ENCODE results near the gene REM2. TPM values are rescaled to one million over a fixed set of nuclear protein-coding genes. Genes with fewer than 3 reads are reported as not detected.
A peak's percentile ranks its signal among the peaks of the same experiment; 100 is the strongest.

The REM2 gene
- total RNA-seq, 2 experiments from 2014 or later: 1.5 to 5.7 TPM

DNA sequence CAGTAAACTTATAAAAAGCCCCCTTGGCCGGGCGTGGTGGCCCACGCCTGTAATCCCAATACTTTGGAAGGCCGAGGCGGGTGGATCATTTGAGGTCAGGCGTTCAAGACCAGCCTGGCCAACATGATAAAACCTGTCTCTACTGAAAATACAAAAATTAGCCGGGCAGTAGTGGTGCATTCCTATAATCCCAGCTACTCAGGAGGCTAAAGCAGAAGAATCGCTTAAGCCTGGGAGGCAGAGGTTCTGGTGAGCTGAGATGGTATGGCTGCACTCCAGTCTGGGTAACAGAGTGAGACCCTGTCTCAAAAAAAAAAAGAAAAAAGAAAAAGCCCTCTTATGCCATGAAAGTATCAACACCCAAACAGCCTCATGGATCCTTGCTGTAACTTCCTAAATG lies 42.5 kb downstream of the REM2 start:
- Histone ChIP-seq H3K4me2 (ENCODE audit: low read length) (peak overlapping the region; percentile 76; the same call in 1 of the 2 replicates), H3K27ac (ENCODE audit: low read depth, low read length, poor library complexity, severe bottlenecking) (peak overlapping the region; percentile 70), H3K79me2 (ENCODE audit: insufficient read depth, low read depth, low read length) (peaks cover 36% of the 10 kb centered on the region), H3K4me1 (ENCODE audit: insufficient read depth, low read length, poor library complexity, severe bottlenecking) (peaks cover 36% of the 10 kb centered on the region), H3K9me2 (ENCODE audit: insufficient read depth, low read length) (no peaks in the 10 kb centered on the region), H3K9me3 (ENCODE audit: low read length) (no peaks in the 10 kb centered on the region), H3K36me3 (ENCODE audit: insufficient read depth, low read length) (peaks cover 71% of the 10 kb centered on the region), H2AFZ (ENCODE audit: low read length) (no peak overlapping the region), H4K20me1 (ENCODE audit: insufficient read depth, low read length) (no peaks in the 10 kb centered on the region), H3K4me3 (ENCODE audit: low read depth, low read length, poor library complexity, severe bottlenecking) (no peak overlapping the region)
- intact Hi-C loops (cut with micrococcal nuclease; ENCODE audit: unreplicated experiment): no loop called here
- ChIA-PET POLR2A (interaction anchor here (0.9 to 5.5 kb wide), 2 partner anchors 8 to 70 kb away, joined by 3 to 61 read pairs; partner anchors contain the start of gene RBM23), CTCF (ENCODE audit: unreplicated experiment) (no interaction called here)
- no peak for DNase-seq (ENCODE audit: low spot score)
- no TSS peak for BruUV-seq (replicated peaks)
- TF ChIP-seq EZH2phosphoT487 (IDR thresholded peaks at IDR 0.05; ENCODE audit: borderline replicate concordance, low read depth, low read length): no peak

DNA sequence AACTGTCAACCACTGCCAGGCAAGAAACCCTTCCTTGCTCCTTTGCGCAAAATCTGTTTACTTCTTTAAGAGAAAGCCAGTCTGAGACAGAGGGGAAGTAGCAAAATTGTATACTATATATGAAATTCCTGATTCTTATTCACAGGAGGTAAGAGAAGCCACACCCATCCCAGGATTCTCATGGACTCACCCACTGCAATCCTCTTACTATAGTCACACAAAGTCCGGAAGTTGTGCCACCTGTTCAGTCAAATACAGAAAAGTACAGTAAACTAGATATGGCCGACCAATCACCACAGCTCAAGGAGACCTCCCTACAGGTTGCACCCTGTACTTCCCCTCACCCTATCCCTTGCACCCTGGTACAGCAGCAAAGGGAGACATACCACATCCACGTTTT lies 43.3 kb downstream of the REM2 start:
- POLR2A ChIA-PET: interaction anchor here (0.9 to 5.5 kb wide), 2 partner anchors 9 to 69 kb away, joined by 3 to 61 read pairs; partner anchors contain the start of gene RBM23
- no peak overlapping the region for H2AFZ ChIP-seq (ENCODE audit: low read length)
- BruUV-seq (replicated peaks): no TSS peak
- CTCF ChIA-PET (ENCODE audit: unreplicated experiment): no interaction called here
- no peaks in the 10 kb centered on the region for H3K9me2 ChIP-seq (ENCODE audit: insufficient read depth, low read length)
- peaks cover 63% of the 10 kb centered on the region for H3K36me3 ChIP-seq (ENCODE audit: insufficient read depth, low read length)
- DNase-seq (ENCODE audit: low spot score): peak; percentile 74
- no peaks in the 10 kb centered on the region for H4K20me1 ChIP-seq (ENCODE audit: insufficient read depth, low read length)
- peak overlapping the region; percentile 76 for H3K4me2 ChIP-seq (ENCODE audit: low read length)
- peak overlapping the region; percentile 70 for H3K27ac ChIP-seq (ENCODE audit: low read depth, low read length, poor library complexity, severe bottlenecking)
- no peaks in the 10 kb centered on the region for H3K9me3 ChIP-seq (ENCODE audit: low read length)
- intact Hi-C loops (cut with micrococcal nuclease; ENCODE audit: unreplicated experiment): no loop called here
- no peak for TF ChIP-seq EZH2phosphoT487 (IDR thresholded peaks at IDR 0.05; ENCODE audit: borderline replicate concordance, low read depth, low read length)
- TF ChIP-seq, protein P1, sequence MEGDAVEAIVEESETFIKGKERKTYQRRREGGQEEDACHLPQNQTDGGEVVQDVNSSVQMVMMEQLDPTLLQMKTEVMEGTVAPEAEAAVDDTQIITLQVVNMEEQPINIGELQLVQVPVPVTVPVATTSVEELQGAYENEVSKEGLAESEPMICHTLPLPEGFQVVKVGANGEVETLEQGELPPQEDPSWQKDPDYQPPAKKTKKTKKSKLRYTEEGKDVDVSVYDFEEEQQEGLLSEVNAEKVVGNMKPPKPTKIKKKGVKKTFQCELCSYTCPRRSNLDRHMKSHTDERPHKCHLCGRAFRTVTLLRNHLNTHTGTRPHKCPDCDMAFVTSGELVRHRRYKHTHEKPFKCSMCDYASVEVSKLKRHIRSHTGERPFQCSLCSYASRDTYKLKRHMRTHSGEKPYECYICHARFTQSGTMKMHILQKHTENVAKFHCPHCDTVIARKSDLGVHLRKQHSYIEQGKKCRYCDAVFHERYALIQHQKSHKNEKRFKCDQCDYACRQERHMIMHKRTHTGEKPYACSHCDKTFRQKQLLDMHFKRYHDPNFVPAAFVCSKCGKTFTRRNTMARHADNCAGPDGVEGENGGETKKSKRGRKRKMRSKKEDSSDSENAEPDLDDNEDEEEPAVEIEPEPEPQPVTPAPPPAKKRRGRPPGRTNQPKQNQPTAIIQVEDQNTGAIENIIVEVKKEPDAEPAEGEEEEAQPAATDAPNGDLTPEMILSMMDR (conservative IDR thresholded peaks at IDR 0.05; ENCODE audit: low read length): no peak; the same call in 1 of the 2 replicates
- H3K4me3 ChIP-seq (ENCODE audit: low read depth, low read length, poor library complexity, severe bottlenecking): peak overlapping the region; percentile 91
- peaks cover 32% of the 10 kb centered on the region for H3K4me1 ChIP-seq (ENCODE audit: insufficient read depth, low read length, poor library complexity, severe bottlenecking)
- H3K79me2 ChIP-seq (ENCODE audit: insufficient read depth, low read depth, low read length): peaks cover 36% of the 10 kb centered on the region

- Histone ChIP-seq H3K27ac (ENCODE audit: low read depth, low read length, poor library complexity, severe bottlenecking) (peak overlapping the region; percentile 70), H3K4me2 (ENCODE audit: low read length) (peak overlapping the region; percentile 76), H3K4me3 (ENCODE audit: low read depth, low read length, poor library complexity, severe bottlenecking) (peak overlapping the region; percentile 91), H4K20me1 (ENCODE audit: insufficient read depth, low read length) (no peaks in the 10 kb centered on the region), H3K36me3 (ENCODE audit: insufficient read depth, low read length) (peaks cover 45% of the 10 kb centered on the region), H3K4me1 (ENCODE audit: insufficient read depth, low read length, poor library complexity, severe bottlenecking) (peaks cover 32% of the 10 kb centered on the region), H3K79me2 (ENCODE audit: insufficient read depth, low read depth, low read length) (peaks cover 36% of the 10 kb centered on the region), H2AFZ (ENCODE audit: low read length) (peak overlapping the region; percentile 59), H3K9me2 (ENCODE audit: insufficient read depth, low read length) (no peaks in the 10 kb centered on the region), H3K9me3 (ENCODE audit: low read length) (no peaks in the 10 kb centered on the region)
- TF ChIP-seq, protein P1 (conservative IDR thresholded peaks at IDR 0.05; ENCODE audit: low read length): no peak
- TF ChIP-seq EZH2phosphoT487 (IDR thresholded peaks at IDR 0.05; ENCODE audit: borderline replicate concordance, low read depth, low read length): no peak
- intact Hi-C loops (cut with micrococcal nuclease; ENCODE audit: unreplicated experiment): loop anchor here (1.0 to 2.0 kb wide), 3 partner anchors 28 to 78 kb away; no protein-coding TSS in a partner anchor
- CTCF ChIA-PET (ENCODE audit: unreplicated experiment): interaction anchor here (0.6 to 1.8 kb wide), 3 partner anchors 11 to 151 kb away, joined by 3 to 8 read pairs (median 5); partner anchors contain the start of gene HAUS4
- BruUV-seq (replicated peaks): TSS peak; percentile 54
- POLR2A ChIA-PET: interaction anchor here (0.6 to 5.5 kb wide), 11 partner anchors 11 to 373 kb away, joined by 3 to 61 read pairs (median 7); partner anchors contain the start of genes HAUS4 and RBM23
- DNase-seq (ENCODE audit: low spot score): peak; percentile 38
Observed at GRCh38 chr14:22928237-22929103, 45.4 kb downstream of the REM2 start.

All from OCI-LY7 (cell line).